A673 (cell line): ENCODE measurements around the gene CTIF. TPM values are rescaled to one million over a fixed set of nuclear protein-coding genes. Genes with fewer than 3 reads are reported as not detected.

Source experiments
- BruUV-seq: library from RNA; stranded (reverse); fragments of 400-500 nt; replicated peaks from 2 replicates; lab custom pipeline; 2021; lab: Mats Ljungman, UMichigan
- CTCF ChIA-PET: fragments of 300-600 bp; sonication (Branson Sonifier 250); formaldehyde crosslinking; loops from one replicate; lab custom pipeline; 2022; ENCODE audit warnings: antibody characterized with exemption; lab: Charles Lee
- POLR2A ChIA-PET: fragments of 300-600 bp; sonication (Branson Sonifier 250); formaldehyde crosslinking; loops from one replicate; lab custom pipeline; 2022; ENCODE audit warnings: antibody characterized with exemption; ENCODE audit not compliant: low non-redundant PET; lab: Charles Lee
- DNase-seq: peaks from one replicate; pipeline ENCODE4 v3.0.0-alpha.2; 2015; ENCODE audit warnings: low spot score
- H3K27ac ChIP-seq: fragments of 200-600 bp; sonication (generic); 2 replicates; pipeline ENCODE4 v1.5.1; 2016; ENCODE audit warnings: mixed run types, low read depth, mild to moderate bottlenecking, mixed read lengths, antibody characterized with exemption, low read length; ENCODE audit not compliant: poor library complexity, severe bottlenecking
- H3K27me3 ChIP-seq: fragments of 200-600 bp; sonication (generic); replicated peaks from 2 replicates; pipeline ENCODE4 v1.6.1; 2017; ENCODE audit warnings: mixed run types, low read depth, mild to moderate bottlenecking, mixed read lengths, antibody characterized with exemption, low read length; ENCODE audit not compliant: insufficient read depth, poor library complexity
- H3K36me3 ChIP-seq: fragments of 200-600 bp; sonication (generic); 2 replicates; pipeline ENCODE4 v1.6.1; 2016; ENCODE audit warnings: mixed run types, mild to moderate bottlenecking, mixed read lengths, antibody characterized with exemption, low read length; ENCODE audit not compliant: insufficient read depth, poor library complexity, severe bottlenecking
- H3K4me1 ChIP-seq: fragments of 200-600 bp; sonication (generic); 2 replicates; pipeline ENCODE4 v1.6.1; 2017; ENCODE audit warnings: mixed run types, mild to moderate bottlenecking, mixed read lengths, antibody characterized with exemption, low read length; ENCODE audit not compliant: insufficient read depth, poor library complexity, severe bottlenecking
- H3K4me3 ChIP-seq: fragments of 200-600 bp; sonication (generic); 2 replicates; pipeline ENCODE4 v1.5.1; 2016; ENCODE audit warnings: low read depth, mixed run types, mild to moderate bottlenecking, mixed read lengths, low read length; ENCODE audit not compliant: poor library complexity, severe bottlenecking
- H3K9me3 ChIP-seq: fragments of 200-600 bp; sonication (generic); 2 replicates; pipeline ENCODE4 v1.6.1; 2016; ENCODE audit warnings: mixed run types, low read depth, mild to moderate bottlenecking, mixed read lengths, antibody characterized with exemption, low read length; ENCODE audit not compliant: poor library complexity, severe bottlenecking
- EZH2 ChIP-seq: fragments of 200-600 bp; sonication (generic); IDR thresholded peaks from 2 replicates; pipeline ENCODE4 v1.6.1; 2017; ENCODE audit warnings: borderline replicate concordance, low read depth, mild to moderate bottlenecking, mixed read lengths, antibody characterized with exemption, low read length; ENCODE audit not compliant: poor library complexity, severe bottlenecking
- intact Hi-C: fragments of 100-400 bp; cut with micrococcal nuclease; formaldehyde crosslinking; loops from one replicate; pipeline ENCODE4 v1.10.0; 2022; ENCODE audit not compliant: unreplicated experiment
- total RNA-seq: library from RNA; stranded (reverse); gene quantifications from 2 replicates; pipeline ENCODE4 v1.2.3, GENCODE V29; 2021
- TF ChIP-seq, protein P1 (sequence below): fragments of 300-800, 200-600 bp; sonication (generic); conservative IDR thresholded peaks from 2 replicates; pipeline ENCODE4 v1.5.1; 2017; ENCODE audit warnings: low read depth, mild to moderate bottlenecking, antibody characterized with exemption, low read length, moderate library complexity, mixed read lengths

Gene CTIF
- total RNA-seq, 1 experiment from 2014 or later = 23.5 TPM

- Histone ChIP-seq H3K4me1 (peaks cover 36% of the 10 kb centered on the region), H3K4me3 (no peak overlapping the region), H3K36me3 (no peaks in the 10 kb centered on the region), H3K27me3 (no peaks in the 10 kb centered on the region), H3K9me3 (no peaks in the 10 kb centered on the region), H3K27ac (no peak overlapping the region)
- BruUV-seq = no TSS peak
- no peak for DNase-seq
- TF ChIP-seq EZH2 = no peak
- TF ChIP-seq, protein P1, sequence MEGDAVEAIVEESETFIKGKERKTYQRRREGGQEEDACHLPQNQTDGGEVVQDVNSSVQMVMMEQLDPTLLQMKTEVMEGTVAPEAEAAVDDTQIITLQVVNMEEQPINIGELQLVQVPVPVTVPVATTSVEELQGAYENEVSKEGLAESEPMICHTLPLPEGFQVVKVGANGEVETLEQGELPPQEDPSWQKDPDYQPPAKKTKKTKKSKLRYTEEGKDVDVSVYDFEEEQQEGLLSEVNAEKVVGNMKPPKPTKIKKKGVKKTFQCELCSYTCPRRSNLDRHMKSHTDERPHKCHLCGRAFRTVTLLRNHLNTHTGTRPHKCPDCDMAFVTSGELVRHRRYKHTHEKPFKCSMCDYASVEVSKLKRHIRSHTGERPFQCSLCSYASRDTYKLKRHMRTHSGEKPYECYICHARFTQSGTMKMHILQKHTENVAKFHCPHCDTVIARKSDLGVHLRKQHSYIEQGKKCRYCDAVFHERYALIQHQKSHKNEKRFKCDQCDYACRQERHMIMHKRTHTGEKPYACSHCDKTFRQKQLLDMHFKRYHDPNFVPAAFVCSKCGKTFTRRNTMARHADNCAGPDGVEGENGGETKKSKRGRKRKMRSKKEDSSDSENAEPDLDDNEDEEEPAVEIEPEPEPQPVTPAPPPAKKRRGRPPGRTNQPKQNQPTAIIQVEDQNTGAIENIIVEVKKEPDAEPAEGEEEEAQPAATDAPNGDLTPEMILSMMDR = no peak
- POLR2A ChIA-PET = no interaction called here
- intact Hi-C loops = no loop called here
- CTCF ChIA-PET = no interaction called here
Measured at GRCh38 chr18:48548921-48549320, 10.1 kb downstream of the CTIF start.

DNA sequence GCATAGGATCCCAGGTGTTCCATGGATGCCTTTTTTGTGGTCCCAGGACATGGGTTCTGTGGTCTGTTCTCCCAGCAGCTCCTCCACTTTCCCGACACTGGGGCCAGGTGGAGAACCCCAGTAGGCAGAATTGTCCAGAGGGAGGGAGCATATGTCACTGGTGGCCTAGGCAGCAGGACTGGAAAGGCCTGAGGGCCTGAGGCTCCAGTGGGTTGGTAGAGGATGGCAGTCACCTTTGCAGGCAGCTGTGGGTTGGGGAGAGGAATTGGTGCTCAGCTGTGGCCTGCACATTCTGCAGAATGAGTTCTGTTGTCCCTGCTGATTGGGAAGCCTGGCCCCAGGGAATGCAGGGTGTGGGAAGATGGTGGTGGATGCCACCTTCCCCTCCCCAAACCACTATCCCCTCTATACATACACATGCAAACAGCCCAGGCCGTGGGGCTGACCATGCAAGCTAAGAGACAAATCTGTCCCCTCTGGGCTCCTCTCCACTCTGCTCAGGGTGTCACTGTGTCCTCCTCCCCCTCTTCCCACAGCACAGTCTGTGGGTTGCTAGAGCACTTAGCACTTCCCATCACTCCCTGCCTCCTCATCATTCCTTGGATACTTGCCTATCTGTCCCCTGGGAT, 11.4 kb downstream of the CTIF start:
- BruUV-seq = no TSS peak
- intact Hi-C loops = no loop called here
- Histone ChIP-seq H3K4me3 (no peak overlapping the region), H3K9me3 (no peaks in the 10 kb centered on the region), H3K27ac (no peak overlapping the region), H3K36me3 (no peaks in the 10 kb centered on the region), H3K4me1 (peaks cover 35% of the 10 kb centered on the region), H3K27me3 (no peaks in the 10 kb centered on the region)
- POLR2A ChIA-PET = interaction anchor here (0.7 kb wide), 1 partner anchor 387 kb away, joined by 4 read pairs; no protein-coding TSS in a partner anchor
- TF ChIP-seq, protein P1 = no peak
- TF ChIP-seq EZH2 = no peak
- DNase-seq = no peak
- CTCF ChIA-PET = no interaction called here

GRCh38 chr18:48551100-48551499, 12.3 kb downstream of the CTIF start:
- Histone ChIP-seq H3K9me3 (no peaks in the 10 kb centered on the region), H3K27ac (no peak overlapping the region), H3K4me1 (peaks cover 26% of the 10 kb centered on the region), H3K4me3 (no peak overlapping the region), H3K36me3 (no peaks in the 10 kb centered on the region), H3K27me3 (no peaks in the 10 kb centered on the region)
- DNase-seq = no peak
- ChIA-PET CTCF (no interaction called here), POLR2A (no interaction called here)
- no TSS peak for BruUV-seq
- intact Hi-C loops = no loop called here
- TF ChIP-seq, protein P1 = no peak
- TF ChIP-seq EZH2 = no peak
